T-helper 9 cell (primary cell): ENCODE measurements around the gene ZNF766.
"Not testable (repeated sequence)": the region's sequence is repeated elsewhere in the genome, so short reads cannot be mapped to it uniquely, and the experiment has no call there.

ENCODE experiments used
- DNase-seq: peaks from one replicate; pipeline ENCODE4 v3.0.0-alpha.2; 2020

The ZNF766 gene

DNA sequence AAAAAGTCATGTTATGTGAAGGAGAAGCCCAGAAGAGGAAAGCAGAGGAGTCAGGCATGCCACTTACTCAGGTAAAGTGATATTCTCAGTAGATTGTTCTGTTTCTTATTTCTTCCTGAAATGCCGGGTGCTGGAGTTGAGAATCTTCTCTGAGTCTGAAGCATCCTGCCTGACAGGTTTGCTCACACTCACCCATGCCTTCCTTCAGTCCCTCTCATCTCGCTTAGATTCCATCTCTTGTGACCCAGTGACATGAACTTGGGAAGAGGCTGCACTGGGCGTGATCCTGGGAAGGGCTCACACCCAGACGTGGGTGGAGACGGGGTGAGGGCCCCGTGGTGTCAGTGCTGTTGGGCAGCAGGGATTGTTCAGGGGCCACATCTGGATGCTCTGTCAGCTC is 8.1 kb downstream of the ZNF766 start:
- no peak for DNase-seq

GRCh38 chr19:52286256-52286655 is 16.9 kb downstream of the ZNF766 start:
- DNase-seq, result no peak

- DNase-seq, result no peak
These were observed 22.4 kb downstream of the ZNF766 start for GRCh38 chr19:52291781-52292180.

DNA sequence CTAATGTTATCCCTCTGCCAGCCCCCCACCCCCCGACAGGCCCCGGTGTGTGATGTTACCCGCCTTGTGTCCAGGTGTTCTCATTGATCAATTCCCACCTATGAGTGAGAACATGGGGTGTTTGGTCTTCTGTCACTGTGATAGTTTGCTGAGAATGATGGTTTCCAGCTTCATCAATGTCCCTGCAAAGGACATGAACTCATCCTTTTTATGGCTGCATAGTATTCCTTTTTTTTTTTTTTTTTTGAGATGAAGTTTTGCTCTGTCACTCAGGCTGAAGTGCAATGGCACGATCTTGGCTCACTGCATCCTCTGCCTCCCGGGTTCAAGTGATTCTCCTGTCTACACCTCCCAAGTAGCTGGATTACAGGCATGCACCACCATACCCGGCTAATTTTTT is 23.6 kb downstream of the ZNF766 start:
- not testable (repeated sequence) for DNase-seq

DNA sequence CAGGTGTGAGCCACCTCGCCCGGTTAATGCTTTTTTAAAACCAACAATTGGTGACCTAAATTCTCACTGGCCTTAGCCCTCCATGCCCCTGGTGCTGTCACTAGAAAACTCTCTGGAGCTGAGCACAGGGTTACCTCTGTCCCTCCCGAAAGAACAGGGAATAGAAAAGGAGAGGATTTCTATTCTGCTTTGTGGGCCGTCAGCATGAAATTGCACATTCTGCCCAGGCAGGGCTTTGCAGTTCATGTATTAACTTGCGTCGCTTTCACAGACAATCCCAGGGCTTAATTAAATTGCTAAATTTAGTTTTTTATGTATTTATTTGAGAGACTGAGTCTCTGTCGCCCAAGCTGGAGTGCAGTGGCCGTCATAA is 27.0 kb downstream of the ZNF766 start:
- no peak for DNase-seq

GRCh38 chr19:52296773-52297600 is 27.6 kb downstream of the ZNF766 start, which contains the start of gene ZNF480:
Gene ZNF480, plus strand, starts transcription at chr19:52297169. Its CDS starts 3,244 bp downstream, at chr19:52300413.
- peak; percentile 90 for DNase-seq

GRCh38 chr19:52297601-52298364 is 28.4 kb downstream of the ZNF766 start:
- no peak for DNase-seq

- DNase-seq, result no peak
These were observed 37.9 kb downstream of the ZNF766 start for GRCh38 chr19:52307275-52307674.

DNA sequence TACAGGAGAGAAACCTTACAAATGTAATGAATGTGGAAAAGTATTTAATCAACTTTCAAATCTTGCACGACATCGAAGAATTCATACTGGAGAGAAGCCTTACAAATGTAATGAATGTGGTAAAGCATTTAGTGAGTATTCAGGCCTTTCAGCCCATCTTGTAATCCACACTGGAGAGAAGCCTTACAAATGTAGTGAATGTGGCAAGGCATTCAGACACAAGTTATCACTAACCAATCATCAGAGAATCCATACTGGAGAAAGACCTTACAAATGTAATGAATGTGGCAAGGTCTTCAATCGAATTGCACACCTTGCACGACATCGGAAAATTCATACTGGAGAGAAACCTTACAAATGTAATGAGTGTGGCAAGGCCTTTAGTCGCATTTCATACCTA is 53.0 kb downstream of the ZNF766 start:
- no peak for DNase-seq

GRCh38 chr19:52331757-52332156 is 62.4 kb downstream of the ZNF766 start:
- no peak for DNase-seq

DNA sequence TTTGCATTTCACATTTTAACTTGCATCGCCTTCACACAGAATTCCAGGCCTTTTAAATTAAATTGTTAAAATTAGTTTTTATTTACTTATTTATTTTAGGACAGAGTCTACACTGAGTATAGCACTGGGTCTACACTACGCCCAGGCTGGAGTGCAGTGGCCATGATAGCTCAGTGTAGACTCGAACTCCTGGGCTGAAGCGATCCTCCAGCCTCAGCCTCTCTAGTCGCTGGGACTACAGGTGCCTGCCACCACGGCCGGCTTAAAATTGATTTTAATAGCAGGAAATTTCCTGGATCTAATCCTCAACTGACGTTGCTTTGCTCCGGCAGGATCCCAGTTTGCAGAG is 66.4 kb downstream of the ZNF766 start:
- no peak for DNase-seq

GRCh38 chr19:52336117-52336790 is 66.9 kb downstream of the ZNF766 start, which contains the start of gene ZNF610:
Gene ZNF610, plus strand, starts transcription at chr19:52336243. Its CDS starts 12,930 bp downstream, at chr19:52349173.
- peak; percentile 73 for DNase-seq

DNA sequence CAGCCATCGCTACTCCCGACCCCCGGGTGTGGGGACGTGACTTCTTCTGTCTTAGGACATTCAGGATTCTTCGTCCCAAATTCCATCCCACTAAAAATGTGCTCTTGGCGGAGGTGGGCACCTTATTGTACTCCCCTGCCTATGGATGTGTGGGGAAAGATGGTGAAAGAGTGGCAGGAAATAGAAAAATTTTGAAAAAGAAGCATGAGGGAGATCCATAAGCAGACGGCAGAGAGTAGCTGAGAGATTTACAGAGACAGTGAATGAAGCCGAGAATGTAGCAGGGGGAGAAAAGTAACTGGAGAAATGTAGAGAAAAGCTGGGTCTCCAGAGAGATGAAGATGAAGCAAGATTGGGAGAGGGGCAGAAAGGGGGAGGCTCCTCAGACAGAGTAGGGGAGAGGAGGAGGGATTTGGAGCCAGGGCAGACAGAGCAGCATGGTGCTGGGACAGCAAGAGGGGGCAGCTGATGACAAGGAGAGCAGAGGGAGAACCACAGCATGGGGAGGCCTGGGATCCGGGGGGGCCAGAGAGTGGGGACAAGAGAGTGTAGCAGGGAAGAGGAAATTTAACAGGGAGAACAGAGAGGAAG is 67.5 kb downstream of the ZNF766 start:
- DNase-seq, result no peak

GRCh38 chr19:52339022-52339421 is 69.6 kb downstream of the ZNF766 start:
- not testable (repeated sequence) for DNase-seq

- peak; percentile 32 for DNase-seq
These were observed 74.2 kb downstream of the ZNF766 start for GRCh38 chr19:52343548-52343947.

GRCh38 chr19:52345162-52345561 is 75.8 kb downstream of the ZNF766 start:
- DNase-seq, result no peak
